ENCODE measurements around the gene PDZD4.

DNA sequence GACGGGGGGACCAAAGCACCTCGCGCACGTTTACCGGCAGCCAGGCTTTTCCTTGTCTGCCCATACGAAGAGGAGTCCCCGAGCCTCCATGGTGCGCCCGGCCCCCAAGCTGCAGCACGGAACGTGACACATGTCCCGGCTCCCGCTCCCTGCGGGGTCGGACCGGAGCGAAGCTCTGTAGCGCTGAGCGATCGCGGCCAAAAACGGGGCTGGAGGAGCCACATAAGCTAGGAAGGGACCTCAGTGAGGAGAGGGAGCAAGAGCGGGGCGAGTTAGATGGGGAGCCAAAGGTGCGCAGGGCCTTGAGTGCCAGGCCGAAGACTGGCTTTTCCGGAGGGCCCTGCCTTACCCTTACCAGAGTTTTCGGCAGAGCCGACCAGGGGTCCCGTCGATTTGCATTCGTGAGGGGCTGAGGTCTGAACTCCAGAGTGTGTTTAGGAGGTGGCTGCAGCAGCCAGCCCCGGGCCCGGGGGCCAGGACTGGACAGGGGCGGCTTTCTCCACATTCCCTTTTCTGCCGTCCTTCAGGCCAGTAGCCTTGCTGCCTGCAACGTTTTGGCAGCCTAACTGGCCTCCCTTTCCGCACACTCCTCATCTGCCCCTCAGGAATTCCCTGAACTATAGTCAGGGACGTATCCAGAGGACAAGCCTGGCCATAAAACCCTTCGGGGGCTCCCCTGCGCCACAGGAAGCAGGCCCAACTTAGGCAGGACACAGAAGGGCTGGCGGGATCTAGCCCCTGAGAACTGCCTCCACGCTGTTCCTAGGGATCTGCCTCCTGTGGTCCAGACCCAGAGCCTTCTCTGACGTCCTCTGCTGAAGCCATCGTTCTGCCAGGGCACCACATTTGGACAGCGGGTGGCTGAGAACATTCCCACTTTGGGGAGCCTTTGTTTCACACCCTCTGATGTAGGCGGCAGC lies 35.2 kb downstream of the PDZD4 start:
- TF ChIP-seq, protein P1, sequence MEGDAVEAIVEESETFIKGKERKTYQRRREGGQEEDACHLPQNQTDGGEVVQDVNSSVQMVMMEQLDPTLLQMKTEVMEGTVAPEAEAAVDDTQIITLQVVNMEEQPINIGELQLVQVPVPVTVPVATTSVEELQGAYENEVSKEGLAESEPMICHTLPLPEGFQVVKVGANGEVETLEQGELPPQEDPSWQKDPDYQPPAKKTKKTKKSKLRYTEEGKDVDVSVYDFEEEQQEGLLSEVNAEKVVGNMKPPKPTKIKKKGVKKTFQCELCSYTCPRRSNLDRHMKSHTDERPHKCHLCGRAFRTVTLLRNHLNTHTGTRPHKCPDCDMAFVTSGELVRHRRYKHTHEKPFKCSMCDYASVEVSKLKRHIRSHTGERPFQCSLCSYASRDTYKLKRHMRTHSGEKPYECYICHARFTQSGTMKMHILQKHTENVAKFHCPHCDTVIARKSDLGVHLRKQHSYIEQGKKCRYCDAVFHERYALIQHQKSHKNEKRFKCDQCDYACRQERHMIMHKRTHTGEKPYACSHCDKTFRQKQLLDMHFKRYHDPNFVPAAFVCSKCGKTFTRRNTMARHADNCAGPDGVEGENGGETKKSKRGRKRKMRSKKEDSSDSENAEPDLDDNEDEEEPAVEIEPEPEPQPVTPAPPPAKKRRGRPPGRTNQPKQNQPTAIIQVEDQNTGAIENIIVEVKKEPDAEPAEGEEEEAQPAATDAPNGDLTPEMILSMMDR (IDR thresholded peaks at IDR 0.05; ENCODE audit: low read length): no peak
- no peak for TF ChIP-seq EZH2phosphoT487 (IDR thresholded peaks at IDR 0.05; ENCODE audit: low read length)
- TF ChIP-seq EZH2 (optimal IDR thresholded peaks at IDR 0.05; ENCODE audit: low read depth, low read length): no peak
